ENCODE measurements around the gene TINAGL1. TPM values are rescaled to one million over a fixed set of nuclear protein-coding genes. Genes with fewer than 3 reads are reported as not detected.

The TINAGL1 gene
- total and polyA plus RNA-seq, 2 of the 13 experiments (the other 11 are each of a cell fraction or from before 2014, with no cell fraction given), result 24.7 to 76.8 TPM

DNA sequence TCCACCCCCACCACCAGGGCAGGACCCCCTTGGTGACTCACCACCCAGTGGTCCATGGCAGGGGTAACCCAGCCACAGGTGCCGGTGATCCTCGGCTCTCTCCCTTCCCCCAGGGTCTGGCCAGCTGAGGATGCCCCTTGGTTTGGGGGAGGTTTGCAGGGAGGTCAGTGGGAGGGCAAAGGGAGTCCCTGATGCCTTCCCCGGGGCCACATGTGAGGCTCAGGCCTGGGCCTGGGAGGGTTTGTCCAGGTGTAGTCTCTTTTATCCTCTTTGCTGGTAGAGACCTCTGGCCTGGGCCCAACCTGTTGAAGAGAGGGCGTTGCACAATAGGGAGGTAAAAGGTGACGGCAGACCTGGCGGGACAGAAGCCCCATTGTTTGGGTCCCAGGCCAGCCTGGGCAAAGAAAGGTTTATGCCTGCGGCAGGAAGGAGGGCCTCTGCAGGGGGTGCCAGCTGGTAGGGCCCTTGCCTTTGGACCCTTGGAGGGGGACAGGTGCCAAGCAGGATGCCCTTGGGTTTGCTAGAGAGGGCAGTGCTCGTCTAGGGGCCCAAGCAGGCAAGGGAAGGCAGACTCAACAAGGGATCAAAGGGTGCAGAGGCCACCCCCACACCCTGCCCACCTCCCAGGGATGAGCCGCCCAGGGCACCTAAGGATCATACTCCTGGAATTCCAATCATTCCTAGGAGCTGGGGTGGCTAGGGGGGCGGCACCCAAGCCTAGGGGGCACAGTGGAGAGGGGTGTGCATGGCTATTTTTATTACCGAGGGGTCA, 760 bp upstream of the TINAGL1 start (continued):
- TF ChIP-seq ZNF574 (CRISPR knock-in tag; IDR thresholded peaks at IDR 0.05) (peak; percentile 68), ZNF678 (CRISPR knock-in tag; IDR thresholded peaks at IDR 0.05) (no peak), ZNF280D (CRISPR knock-in tag; IDR thresholded peaks at IDR 0.05) (no peak), ZNF629 (CRISPR knock-in tag; conservative IDR thresholded peaks at IDR 0.05) (no peak), ZNF772 (CRISPR knock-in tag; IDR thresholded peaks at IDR 0.05) (no peak), ZNF644 (CRISPR knock-in tag; IDR thresholded peaks at IDR 0.05; ENCODE audit: low read depth) (peak; percentile 62), ZSCAN21 (CRISPR knock-in tag; IDR thresholded peaks at IDR 0.05; ENCODE audit: borderline replicate concordance) (0 out of 2 replicates have a peak, but pooled peaks have one; percentile 53), ZNF253 (CRISPR knock-in tag; IDR thresholded peaks at IDR 0.05; ENCODE audit: borderline replicate concordance) (0 out of 2 replicates have a peak, but pooled peaks have one; percentile 29), EP300 (IDR thresholded peaks at IDR 0.05; ENCODE audit: low read depth in 2 of 2, low read length in 2 of 2) (peak; percentile 44 to 69; a peak in 3 of 4 replicates), EP300 (CRISPR knock-in tag; IDR thresholded peaks at IDR 0.05; ENCODE audit: borderline replicate concordance) (no peak; the same call in 1 of the 2 replicates), MED8 (CRISPR knock-in tag; IDR thresholded peaks at IDR 0.05; ENCODE audit: insufficient replicate concordance) (no peak), ZNF577 (CRISPR knock-in tag; IDR thresholded peaks at IDR 0.05; ENCODE audit: borderline replicate concordance, low read depth) (no peak), SMYD3 (CRISPR knock-in tag; IDR thresholded peaks at IDR 0.05) (no peak), RXRA (CRISPR knock-in tag; IDR thresholded peaks at IDR 0.05) (peak; percentile 96), TBX2 (CRISPR knock-in tag; IDR thresholded peaks at IDR 0.05; ENCODE audit: borderline replicate concordance) (peak; percentile 63; the same call in 1 of the 2 replicates), ZNF724P (CRISPR knock-in tag; IDR thresholded peaks at IDR 0.05; ENCODE audit: borderline replicate concordance) (peak; percentile 60; the same call in 1 of the 2 replicates), MED1 (CRISPR knock-in tag; IDR thresholded peaks at IDR 0.05) (peak; percentile 74), FUBP1 (CRISPR knock-in tag; IDR thresholded peaks at IDR 0.05; ENCODE audit: borderline replicate concordance) (0 out of 2 replicates have a peak, but pooled peaks have one; percentile 38)
- TF ChIP-seq, protein P1, sequence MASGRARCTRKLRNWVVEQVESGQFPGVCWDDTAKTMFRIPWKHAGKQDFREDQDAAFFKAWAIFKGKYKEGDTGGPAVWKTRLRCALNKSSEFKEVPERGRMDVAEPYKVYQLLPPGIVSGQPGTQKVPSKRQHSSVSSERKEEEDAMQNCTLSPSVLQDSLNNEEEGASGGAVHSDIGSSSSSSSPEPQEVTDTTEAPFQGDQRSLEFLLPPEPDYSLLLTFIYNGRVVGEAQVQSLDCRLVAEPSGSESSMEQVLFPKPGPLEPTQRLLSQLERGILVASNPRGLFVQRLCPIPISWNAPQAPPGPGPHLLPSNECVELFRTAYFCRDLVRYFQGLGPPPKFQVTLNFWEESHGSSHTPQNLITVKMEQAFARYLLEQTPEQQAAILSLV (CRISPR knock-in tag; IDR thresholded peaks at IDR 0.05; ENCODE audit: borderline replicate concordance), result no peak

Measured in HepG2 (cell line).